Body of pancreas (tissue), 4 donors: ENCODE measurements around the gene C1QTNF9. TPM values are rescaled to one million over a fixed set of nuclear protein-coding genes. Genes with fewer than 3 reads are reported as not detected.

Source experiments
- ATAC-seq: fragments of 150-250 bp; one replicate; pipeline ENCODE4 v1.9.1; 2016
- DNase-seq, 4 donors: peaks; one replicate each; pipeline ENCODE4 v3.0.0-alpha.2; 2019
- H3K27ac ChIP-seq, 4 donors: fragments of 200-600 bp; sonication (generic); 1 replicate in 3 of 4; 2 replicates in 1 of 4; pipeline versions ENCODE4 v1.5.1 to v1.6.1; 2016 to 2019; ENCODE audit warnings: mild to moderate bottlenecking in 1 of 4, mixed read lengths in 1 of 4, moderate library complexity in 1 of 4
- H3K27me3 ChIP-seq, 2 donors: fragments of 200-600 bp; sonication (generic); one replicate each; pipeline ENCODE4 v1.6.0; 2016; ENCODE audit warnings: mild to moderate bottlenecking in 1 of 2
- H3K36me3 ChIP-seq, 2 donors: fragments of 200-600 bp; sonication (generic); replicated peaks in 1 of 2; 2 replicates each; pipeline ENCODE4 v1.5.1; 2016; ENCODE audit warnings: low read depth in 2 of 2; ENCODE audit not compliant: insufficient read depth in 1 of 2
- H3K4me1 ChIP-seq: fragments of 200-600 bp; sonication (generic); one replicate; pipeline ENCODE4 v1.6.0; 2016
- H3K4me3 ChIP-seq, 2 donors: fragments of 200-600 bp; sonication (generic); 1 replicate in 1 of 2; 2 replicates in 1 of 2; pipeline ENCODE4 v1.5.1; 2016 to 2019
- H3K9me3 ChIP-seq, 3 donors: fragments of 200-600 bp; sonication (generic); 1 replicate in 2 of 3; 2 replicates in 1 of 3; pipeline ENCODE4 v1.5.1; 2016
- POLR2A ChIP-seq, 3 donors: fragments of 450-650 bp; IDR thresholded peaks; one replicate each; pipeline ENCODE4 v1.6.1; 2016; ENCODE audit warnings: antibody characterized with exemption in 3 of 3, mild to moderate bottlenecking in 2 of 3
- WGBS, 2 donors: methylation state at CpG; one replicate each; pipeline ENCODE4 v1.1.5; 2017; 5-methylcytosine and 5-hydroxymethylcytosine counted together
- intact Hi-C: fragments of 100-400 bp; cut with DNase I; formaldehyde crosslinking; loops from one replicate; pipeline ENCODE4 v1.15.1; 2023
- total RNA-seq, 2 donors: library from RNA; depleted of rRNA; stranded (reverse); fragments of >200 nt; gene quantifications; one replicate each; pipeline ENCODE4 v1.1.0, GENCODE V29; 2016
- TF ChIP-seq, protein P1 (sequence below), 7 experiments: fragments of 450-650 bp in 4 of 7; fragments of 200-600 bp in 3 of 7; sonication (generic) in 3 of 7; IDR thresholded peaks; one replicate each; pipeline ENCODE4 v1.5.1; 2016 to 2019; ENCODE audit warnings: antibody characterized with exemption in 7 of 7

C1QTNF9 gene
- total RNA-seq, 2 donors from 2014 or later = 0.78 to 4.3 TPM

GRCh38 chr13:24286624-24287023 lies 22.8 kb upstream of the C1QTNF9 start:
- H3K9me3 ChIP-seq = no peaks in the 10 kb centered on the region
- no peak overlapping the region for H3K27ac ChIP-seq
- WGBS, 2 donors = 80 to 83% methylated on average over 4 to 11 of the region's 11 CpGs
- H3K4me1 ChIP-seq = no peaks in the 10 kb centered on the region
- H3K36me3 ChIP-seq = peaks cover 31 to 62% of the 10 kb centered on the region in 2 donors
- TF ChIP-seq, protein P1, sequence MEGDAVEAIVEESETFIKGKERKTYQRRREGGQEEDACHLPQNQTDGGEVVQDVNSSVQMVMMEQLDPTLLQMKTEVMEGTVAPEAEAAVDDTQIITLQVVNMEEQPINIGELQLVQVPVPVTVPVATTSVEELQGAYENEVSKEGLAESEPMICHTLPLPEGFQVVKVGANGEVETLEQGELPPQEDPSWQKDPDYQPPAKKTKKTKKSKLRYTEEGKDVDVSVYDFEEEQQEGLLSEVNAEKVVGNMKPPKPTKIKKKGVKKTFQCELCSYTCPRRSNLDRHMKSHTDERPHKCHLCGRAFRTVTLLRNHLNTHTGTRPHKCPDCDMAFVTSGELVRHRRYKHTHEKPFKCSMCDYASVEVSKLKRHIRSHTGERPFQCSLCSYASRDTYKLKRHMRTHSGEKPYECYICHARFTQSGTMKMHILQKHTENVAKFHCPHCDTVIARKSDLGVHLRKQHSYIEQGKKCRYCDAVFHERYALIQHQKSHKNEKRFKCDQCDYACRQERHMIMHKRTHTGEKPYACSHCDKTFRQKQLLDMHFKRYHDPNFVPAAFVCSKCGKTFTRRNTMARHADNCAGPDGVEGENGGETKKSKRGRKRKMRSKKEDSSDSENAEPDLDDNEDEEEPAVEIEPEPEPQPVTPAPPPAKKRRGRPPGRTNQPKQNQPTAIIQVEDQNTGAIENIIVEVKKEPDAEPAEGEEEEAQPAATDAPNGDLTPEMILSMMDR (IDR thresholded peaks at IDR 0.05) = no peak
- TF ChIP-seq POLR2A (IDR thresholded peaks at IDR 0.05) = no peak
- no peak overlapping the region for H3K4me3 ChIP-seq
- no peak for ATAC-seq
- no peaks in the 10 kb centered on the region for H3K27me3 ChIP-seq
- DNase-seq = no peak
- intact Hi-C loops = no loop called here

GRCh38 chr13:24287748-24288287 lies 21.6 kb upstream of the C1QTNF9 start:
- ATAC-seq (no peak), DNase-seq (no peak)
- H3K9me3 ChIP-seq = no peaks in the 10 kb centered on the region
- peaks cover 31 to 69% of the 10 kb centered on the region in 2 donors for H3K36me3 ChIP-seq
- intact Hi-C loops = no loop called here
- WGBS, 2 donors = 75 to 78% methylated on average over 8 of the region's 8 CpGs
- no peak for TF ChIP-seq POLR2A (IDR thresholded peaks at IDR 0.05)
- TF ChIP-seq, protein P1 (IDR thresholded peaks at IDR 0.05) = no peak
- H3K27ac ChIP-seq = no peak overlapping the region
- H3K4me3 ChIP-seq = no peak overlapping the region
- H3K4me1 ChIP-seq = no peaks in the 10 kb centered on the region
- no peaks in the 10 kb centered on the region for H3K27me3 ChIP-seq

DNA sequence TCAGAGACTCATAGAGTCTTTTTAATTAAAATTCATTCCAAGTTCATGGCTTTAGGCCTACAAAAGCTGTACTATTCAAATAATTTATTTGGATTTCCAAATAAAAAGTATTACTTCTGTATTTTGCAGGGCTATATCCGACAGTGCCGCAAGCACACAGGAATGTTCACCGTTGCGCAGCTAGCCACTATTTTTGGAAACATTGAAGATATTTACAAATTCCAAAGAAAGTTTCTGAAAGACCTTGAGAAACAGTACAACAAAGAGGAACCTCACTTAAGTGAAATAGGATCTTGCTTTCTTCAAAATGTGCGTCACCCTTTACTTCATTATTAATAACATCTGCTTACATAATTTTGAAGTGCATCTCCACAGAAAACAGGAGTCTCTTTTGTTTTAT lies 20.5 kb upstream of the C1QTNF9 start:
- H3K27me3 ChIP-seq = no peaks in the 10 kb centered on the region
- TF ChIP-seq, protein P1 (IDR thresholded peaks at IDR 0.05) = no peak
- TF ChIP-seq POLR2A (IDR thresholded peaks at IDR 0.05) = no peak
- peaks cover 31 to 71% of the 10 kb centered on the region in 2 donors for H3K36me3 ChIP-seq
- no peak overlapping the region for H3K27ac ChIP-seq
- ATAC-seq = no peak
- intact Hi-C loops = no loop called here
- no peak overlapping the region for H3K4me3 ChIP-seq
- DNase-seq = no peak
- H3K9me3 ChIP-seq = no peaks in the 10 kb centered on the region
- H3K4me1 ChIP-seq = no peaks in the 10 kb centered on the region
- 78 to 90% methylated on average over 5 of the region's 5 CpGs for WGBS, 2 donors

- H3K4me1 ChIP-seq = no peaks in the 10 kb centered on the region
- H3K36me3 ChIP-seq = peaks cover 31 to 78% of the 10 kb centered on the region in 2 donors
- no peak overlapping the region for H3K27ac ChIP-seq
- TF ChIP-seq, protein P1 (IDR thresholded peaks at IDR 0.05) = no peak
- TF ChIP-seq POLR2A (IDR thresholded peaks at IDR 0.05) = no peak
- no peaks in the 10 kb centered on the region for H3K27me3 ChIP-seq
- H3K4me3 ChIP-seq = no peak overlapping the region
- H3K9me3 ChIP-seq = no peaks in the 10 kb centered on the region
- intact Hi-C loops = no loop called here
- ATAC-seq (no peak), DNase-seq (no peak)
- WGBS, 2 donors = 91 to 96% methylated on average over 11 to 20 of the region's 20 CpGs
Measured at GRCh38 chr13:24290280-24290932, 19.0 kb upstream of the C1QTNF9 start.

DNA sequence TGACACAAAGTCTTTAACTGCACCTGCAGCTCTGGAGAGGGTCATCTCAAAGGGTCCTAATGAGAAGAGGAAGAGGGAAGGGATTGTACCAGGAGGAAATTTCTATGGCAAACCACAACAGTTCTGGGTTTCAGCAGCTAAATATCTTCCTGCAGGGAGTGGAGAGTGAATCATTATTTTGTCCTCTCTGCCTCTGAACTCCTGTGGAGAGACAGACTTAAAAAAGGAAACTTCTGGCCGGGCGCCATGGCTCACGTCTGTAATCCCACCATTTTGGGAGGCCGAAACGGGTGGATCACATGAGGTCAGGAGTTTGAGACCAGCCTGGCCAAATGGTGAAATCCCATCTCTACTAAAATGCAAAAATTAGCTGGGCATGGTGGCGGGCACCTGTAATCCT lies 16.9 kb upstream of the C1QTNF9 start:
- no peak for TF ChIP-seq POLR2A (IDR thresholded peaks at IDR 0.05)
- TF ChIP-seq, protein P1 (IDR thresholded peaks at IDR 0.05) = no peak
- H3K27ac ChIP-seq = no peak overlapping the region
- no peaks in the 10 kb centered on the region for H3K4me1 ChIP-seq
- 90 to 92% methylated on average over 6 of the region's 6 CpGs for WGBS, 2 donors
- DNase-seq (no peak), ATAC-seq (no peak)
- H3K36me3 ChIP-seq = peaks cover 24 to 83% of the 10 kb centered on the region in 2 donors
- no peaks in the 10 kb centered on the region for H3K9me3 ChIP-seq
- H3K27me3 ChIP-seq = no peaks in the 10 kb centered on the region
- intact Hi-C loops = no loop called here
- H3K4me3 ChIP-seq = no peak overlapping the region
